ENCODE data around the gene TBX2.
"Not testable (repeated sequence)": the region's sequence is repeated elsewhere in the genome, so short reads cannot be mapped to it uniquely, and the experiment has no call there.

The TBX2 gene

GRCh38 chr17:61440697-61441096, 41.1 kb downstream of the TBX2 start:
- DNase-seq, result no peak

- DNase-seq, result not testable (repeated sequence)
These were observed 41.9 kb downstream of the TBX2 start for GRCh38 chr17:61441507-61441906.

- DNase-seq, result no peak
These were observed 42.6 kb downstream of the TBX2 start for GRCh38 chr17:61442136-61442775.

- DNase-seq, result no peak
These were observed 43.3 kb downstream of the TBX2 start for GRCh38 chr17:61442878-61443474.

- DNase-seq, result no peak
These were observed 43.8 kb downstream of the TBX2 start for GRCh38 chr17:61443475-61443882.

- DNase-seq, result no peak
These were observed 44.4 kb downstream of the TBX2 start for GRCh38 chr17:61444075-61444474.

GRCh38 chr17:61444831-61445230, 45.2 kb downstream of the TBX2 start:
- DNase-seq, result no peak

GRCh38 chr17:61447358-61447757, 47.7 kb downstream of the TBX2 start:
- DNase-seq, result no peak

- DNase-seq, result no peak
These were observed 48.4 kb downstream of the TBX2 start for GRCh38 chr17:61448042-61448441.

GRCh38 chr17:61449140-61449539, 49.5 kb downstream of the TBX2 start:
- DNase-seq, result not testable (repeated sequence)

- DNase-seq, result no peak
These were observed 50.3 kb downstream of the TBX2 start for GRCh38 chr17:61449707-61450640.

GRCh38 chr17:61450641-61451537, 51.2 kb downstream of the TBX2 start:
- no peak for DNase-seq

- no peak for DNase-seq
These were observed 52.1 kb downstream of the TBX2 start for GRCh38 chr17:61451538-61452300.

GRCh38 chr17:61452301-61453290, 53.0 kb downstream of the TBX2 start, which contains the start of gene TBX4:
Gene TBX4, plus strand, starts transcription at chr17:61452422. Its CDS starts 4,069 bp downstream, at chr17:61456491.
- DNase-seq, result no peak

GRCh38 chr17:61453566-61454380, 54.1 kb downstream of the TBX2 start:
- DNase-seq, result no peak

GRCh38 chr17:61454381-61455323, 55.0 kb downstream of the TBX2 start:
- DNase-seq, result no peak

GRCh38 chr17:61455324-61456060, 55.8 kb downstream of the TBX2 start:
- no peak for DNase-seq

Measured in NCI-H187 (cell line).